ENCODE results near the gene ACAA1. TPM values are rescaled to one million over a fixed set of nuclear protein-coding genes. Genes with fewer than 3 reads are reported as not detected.

Gene ACAA1
- total RNA-seq, 1 donor from 2014 or later: 62.0 TPM

DNA sequence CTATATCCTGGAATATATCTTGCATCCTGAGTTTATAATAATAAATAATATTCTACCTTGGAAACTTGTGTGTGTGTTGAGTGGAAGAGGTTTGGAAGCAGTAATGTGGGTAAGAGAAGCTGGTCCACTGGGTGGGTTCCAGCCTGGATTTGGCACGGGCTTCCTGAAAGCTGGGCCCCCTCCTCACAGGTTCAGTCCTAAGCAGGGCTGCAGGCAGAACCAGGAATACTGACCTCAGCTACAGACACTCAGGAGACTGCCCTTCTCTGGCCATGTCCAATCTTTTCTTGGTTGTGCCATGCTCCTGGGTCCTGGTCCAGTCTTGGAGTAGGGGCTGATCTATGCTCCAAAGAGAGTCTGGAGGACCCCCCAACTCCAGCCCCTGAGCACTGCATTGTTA is 6.0 kb upstream of the ACAA1 start:
- DNase-seq (ENCODE audit: extremely low spot score, unreplicated experiment): peak; percentile 67
- Mint-ChIP-seq H3K4me1 (ENCODE audit: unreplicated experiment) (peaks cover 8% of the 10 kb centered on the region), H3K9me3 (ENCODE audit: unreplicated experiment) (peaks cover 18% of the 10 kb centered on the region), H3K27me3 (ENCODE audit: unreplicated experiment) (peaks cover 23% of the 10 kb centered on the region), H3K27ac (ENCODE audit: unreplicated experiment) (no peak overlapping the region), H3K36me3 (ENCODE audit: unreplicated experiment) (peaks cover 9% of the 10 kb centered on the region), H3K4me3 (ENCODE audit: unreplicated experiment) (no peak overlapping the region)
- TF ChIP-seq, protein P1, sequence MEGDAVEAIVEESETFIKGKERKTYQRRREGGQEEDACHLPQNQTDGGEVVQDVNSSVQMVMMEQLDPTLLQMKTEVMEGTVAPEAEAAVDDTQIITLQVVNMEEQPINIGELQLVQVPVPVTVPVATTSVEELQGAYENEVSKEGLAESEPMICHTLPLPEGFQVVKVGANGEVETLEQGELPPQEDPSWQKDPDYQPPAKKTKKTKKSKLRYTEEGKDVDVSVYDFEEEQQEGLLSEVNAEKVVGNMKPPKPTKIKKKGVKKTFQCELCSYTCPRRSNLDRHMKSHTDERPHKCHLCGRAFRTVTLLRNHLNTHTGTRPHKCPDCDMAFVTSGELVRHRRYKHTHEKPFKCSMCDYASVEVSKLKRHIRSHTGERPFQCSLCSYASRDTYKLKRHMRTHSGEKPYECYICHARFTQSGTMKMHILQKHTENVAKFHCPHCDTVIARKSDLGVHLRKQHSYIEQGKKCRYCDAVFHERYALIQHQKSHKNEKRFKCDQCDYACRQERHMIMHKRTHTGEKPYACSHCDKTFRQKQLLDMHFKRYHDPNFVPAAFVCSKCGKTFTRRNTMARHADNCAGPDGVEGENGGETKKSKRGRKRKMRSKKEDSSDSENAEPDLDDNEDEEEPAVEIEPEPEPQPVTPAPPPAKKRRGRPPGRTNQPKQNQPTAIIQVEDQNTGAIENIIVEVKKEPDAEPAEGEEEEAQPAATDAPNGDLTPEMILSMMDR (IDR thresholded peaks at IDR 0.05): no peak

GRCh38 chr3:38141952-38142273 is 5.0 kb upstream of the ACAA1 start:
- Mint-ChIP-seq H3K27me3 (ENCODE audit: unreplicated experiment) (peaks cover 23% of the 10 kb centered on the region), H3K9me3 (ENCODE audit: unreplicated experiment) (peaks cover 9% of the 10 kb centered on the region), H3K36me3 (ENCODE audit: unreplicated experiment) (peaks cover 9% of the 10 kb centered on the region), H3K4me3 (ENCODE audit: unreplicated experiment) (no peak overlapping the region), H3K27ac (ENCODE audit: unreplicated experiment) (no peak overlapping the region), H3K4me1 (ENCODE audit: unreplicated experiment) (peaks cover 12% of the 10 kb centered on the region)
- TF ChIP-seq, protein P1 (IDR thresholded peaks at IDR 0.05): no peak
- no peak for DNase-seq (ENCODE audit: extremely low spot score, unreplicated experiment)

DNA sequence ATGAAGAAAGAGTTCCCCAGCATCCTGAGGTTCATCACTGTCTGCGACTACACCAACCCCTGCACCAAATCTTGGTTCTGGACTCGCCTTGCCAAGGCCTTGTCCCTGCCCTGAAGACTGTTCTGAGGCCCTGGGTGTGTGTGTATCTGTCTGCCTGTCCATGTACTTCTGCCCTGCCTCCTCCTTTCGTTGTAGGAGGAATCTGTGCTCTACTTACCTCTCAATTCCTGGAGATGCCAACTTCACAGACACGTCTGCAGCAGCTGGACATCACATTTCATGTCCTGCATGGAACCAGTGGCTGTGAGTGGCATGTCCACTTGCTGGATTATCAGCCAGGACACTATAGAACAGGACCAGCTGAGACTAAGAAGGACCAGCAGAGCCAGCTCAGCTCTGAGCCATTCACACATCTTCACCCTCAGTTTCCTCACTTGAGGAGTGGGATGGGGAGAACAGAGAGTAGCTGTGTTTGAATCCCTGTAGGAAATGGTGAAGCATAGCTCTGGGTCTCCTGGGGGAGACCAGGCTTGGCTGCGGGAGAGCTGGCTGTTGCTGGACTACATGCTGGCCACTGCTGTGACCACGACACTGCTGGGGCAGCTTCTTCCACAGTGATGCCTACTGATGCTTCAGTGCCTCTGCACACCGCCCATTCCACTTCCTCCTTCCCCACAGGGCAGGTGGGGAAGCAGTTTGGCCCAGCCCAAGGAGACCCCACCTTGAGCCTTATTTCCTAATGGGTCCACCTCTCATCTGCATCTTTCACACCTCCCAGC is 4.4 kb upstream of the ACAA1 start:
- H3K36me3 Mint-ChIP-seq (ENCODE audit: unreplicated experiment): peaks cover 7% of the 10 kb centered on the region
- peaks cover 23% of the 10 kb centered on the region for H3K27me3 Mint-ChIP-seq (ENCODE audit: unreplicated experiment)
- no peak for DNase-seq (ENCODE audit: extremely low spot score, unreplicated experiment)
- TF ChIP-seq, protein P1 (IDR thresholded peaks at IDR 0.05): no peak
- peaks cover 3% of the 10 kb centered on the region for H3K9me3 Mint-ChIP-seq (ENCODE audit: unreplicated experiment)
- no peak overlapping the region for H3K27ac Mint-ChIP-seq (ENCODE audit: unreplicated experiment)
- no peak overlapping the region for H3K4me3 Mint-ChIP-seq (ENCODE audit: unreplicated experiment)
- peaks cover 12% of the 10 kb centered on the region for H3K4me1 Mint-ChIP-seq (ENCODE audit: unreplicated experiment)

- no peak for DNase-seq (ENCODE audit: extremely low spot score, unreplicated experiment)
- Mint-ChIP-seq H3K4me3 (ENCODE audit: unreplicated experiment) (no peak overlapping the region), H3K27me3 (ENCODE audit: unreplicated experiment) (peaks cover 20% of the 10 kb centered on the region), H3K36me3 (ENCODE audit: unreplicated experiment) (peaks cover 7% of the 10 kb centered on the region), H3K4me1 (ENCODE audit: unreplicated experiment) (peaks cover 20% of the 10 kb centered on the region), H3K27ac (ENCODE audit: unreplicated experiment) (no peak overlapping the region), H3K9me3 (ENCODE audit: unreplicated experiment) (no peaks in the 10 kb centered on the region)
- TF ChIP-seq, protein P1 (IDR thresholded peaks at IDR 0.05): no peak
Measured at GRCh38 chr3:38140326-38141172, 3.6 kb upstream of the ACAA1 start.

GRCh38 chr3:38139652-38140051 is 2.7 kb upstream of the ACAA1 start:
- DNase-seq (ENCODE audit: extremely low spot score, unreplicated experiment): no peak
- Mint-ChIP-seq H3K4me3 (ENCODE audit: unreplicated experiment) (peak overlapping the region; percentile 86), H3K27ac (ENCODE audit: unreplicated experiment) (peak overlapping the region; percentile 47), H3K4me1 (ENCODE audit: unreplicated experiment) (peaks cover 26% of the 10 kb centered on the region), H3K27me3 (ENCODE audit: unreplicated experiment) (peaks cover 20% of the 10 kb centered on the region), H3K9me3 (ENCODE audit: unreplicated experiment) (no peaks in the 10 kb centered on the region), H3K36me3 (ENCODE audit: unreplicated experiment) (peaks cover 9% of the 10 kb centered on the region)
- TF ChIP-seq, protein P1 (IDR thresholded peaks at IDR 0.05): no peak

Data from osteocyte (in vitro differentiated cells).